Transverse colon (tissue), 4 donors: ENCODE results near the gene CIZ1.
A peak's percentile ranks its signal among the peaks of the same experiment; 100 is the strongest.

Source experiments
- EP300 ChIP-seq: sonication (generic); formaldehyde crosslinking; IDR thresholded peaks from one replicate; pipeline ENCODE4 v1.6.1; 2017; ENCODE audit warnings: antibody characterized with exemption, low read depth
- POLR2A ChIP-seq: fragments of 450-650 bp; IDR thresholded peaks from one replicate; pipeline ENCODE4 v1.6.1; 2016; ENCODE audit warnings: antibody characterized with exemption, mild to moderate bottlenecking, moderate library complexity
- POLR2AphosphoS5 ChIP-seq, 3 donors: sonication (generic); formaldehyde crosslinking; IDR thresholded peaks; one replicate each; pipeline ENCODE4 v1.6.1; 2016; ENCODE audit warnings: antibody characterized with exemption in 3 of 3
- TF ChIP-seq, protein P1 (sequence below), 5 experiments: fragments of 200-600 bp in 3 of 5; fragments of 450-650 bp in 2 of 5; sonication (generic) in 3 of 5; IDR thresholded peaks; 1 replicate in 2 of 5; 2 replicates in 3 of 5; pipeline ENCODE4 v1.5.1; 2016 to 2017; ENCODE audit warnings: antibody characterized with exemption in 5 of 5, inconsistent platforms in 3 of 5, mild to moderate bottlenecking in 2 of 5, moderate library complexity in 1 of 5

DNA sequence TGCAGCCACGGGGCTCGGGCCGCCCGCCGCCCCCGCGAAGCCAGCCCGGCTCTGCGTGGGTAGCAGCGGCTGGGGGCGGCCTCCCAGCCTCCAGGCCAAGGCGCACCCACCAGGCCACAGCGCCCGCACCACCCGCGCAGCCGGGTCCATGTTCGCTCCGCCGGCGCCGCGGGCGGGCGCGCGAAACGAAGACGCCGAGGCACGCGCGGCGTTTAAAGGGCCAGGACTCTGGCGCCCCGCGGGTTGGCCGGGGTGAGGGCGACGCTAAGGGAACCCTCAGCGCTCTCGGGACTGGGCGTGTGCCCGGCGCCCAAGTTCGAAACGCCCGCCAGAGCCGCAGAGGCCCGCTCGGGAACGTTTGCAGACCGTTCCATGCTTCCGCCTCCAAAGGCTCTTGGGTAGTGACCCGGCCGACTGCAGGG, 63.8 kb downstream of the CIZ1 start, which contains the start of gene PTGES2:
- TF ChIP-seq, protein P1, sequence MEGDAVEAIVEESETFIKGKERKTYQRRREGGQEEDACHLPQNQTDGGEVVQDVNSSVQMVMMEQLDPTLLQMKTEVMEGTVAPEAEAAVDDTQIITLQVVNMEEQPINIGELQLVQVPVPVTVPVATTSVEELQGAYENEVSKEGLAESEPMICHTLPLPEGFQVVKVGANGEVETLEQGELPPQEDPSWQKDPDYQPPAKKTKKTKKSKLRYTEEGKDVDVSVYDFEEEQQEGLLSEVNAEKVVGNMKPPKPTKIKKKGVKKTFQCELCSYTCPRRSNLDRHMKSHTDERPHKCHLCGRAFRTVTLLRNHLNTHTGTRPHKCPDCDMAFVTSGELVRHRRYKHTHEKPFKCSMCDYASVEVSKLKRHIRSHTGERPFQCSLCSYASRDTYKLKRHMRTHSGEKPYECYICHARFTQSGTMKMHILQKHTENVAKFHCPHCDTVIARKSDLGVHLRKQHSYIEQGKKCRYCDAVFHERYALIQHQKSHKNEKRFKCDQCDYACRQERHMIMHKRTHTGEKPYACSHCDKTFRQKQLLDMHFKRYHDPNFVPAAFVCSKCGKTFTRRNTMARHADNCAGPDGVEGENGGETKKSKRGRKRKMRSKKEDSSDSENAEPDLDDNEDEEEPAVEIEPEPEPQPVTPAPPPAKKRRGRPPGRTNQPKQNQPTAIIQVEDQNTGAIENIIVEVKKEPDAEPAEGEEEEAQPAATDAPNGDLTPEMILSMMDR (IDR thresholded peaks at IDR 0.05) = no peak
- TF ChIP-seq POLR2AphosphoS5 (IDR thresholded peaks at IDR 0.05) (peak in 1 of 3 donors; percentile 54), POLR2A (peak; percentile 8), EP300 (no peak)
